ENCODE results near the gene MAP3K4. TPM values are rescaled to one million over a fixed set of nuclear protein-coding genes. Genes with fewer than 3 reads are reported as not detected.

The MAP3K4 gene
- total RNA-seq, 1 experiment from 2014 or later: 24.5 TPM

DNA sequence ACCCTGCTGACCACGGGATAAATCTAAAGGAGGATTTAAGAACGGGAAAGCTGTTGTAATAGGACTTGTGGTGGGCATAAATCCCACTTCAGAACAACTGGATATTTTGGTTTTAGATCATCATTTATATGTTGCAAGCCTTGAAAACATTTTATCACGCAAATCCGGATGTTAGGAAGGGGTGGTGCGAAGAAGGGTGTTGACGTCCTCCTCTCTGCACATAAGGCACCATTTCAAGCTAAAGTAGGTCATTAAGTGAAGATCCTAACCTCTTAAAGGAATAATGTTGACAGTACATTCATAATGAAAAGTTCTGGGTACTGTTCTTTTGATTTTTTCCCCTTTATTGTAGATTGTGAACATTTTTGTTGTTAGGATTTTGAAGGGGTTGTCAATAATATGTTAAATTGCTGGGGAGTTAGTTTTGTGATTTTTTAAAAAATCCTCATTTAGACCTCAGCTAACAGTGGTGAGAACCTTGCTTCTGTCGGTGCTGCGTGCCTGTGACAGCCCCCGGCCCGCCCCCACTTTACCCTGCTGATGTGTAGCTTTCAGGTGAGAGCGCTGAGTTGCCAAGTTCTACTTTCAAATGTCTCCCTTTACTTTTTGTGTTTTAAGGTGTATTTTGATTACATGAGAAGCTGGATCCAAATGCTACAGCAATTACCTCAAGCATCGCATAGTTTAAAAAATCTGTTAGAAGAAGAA is 88.8 kb downstream of the MAP3K4 start:
- no peak for DNase-seq (ENCODE audit: low read depth)

DNA sequence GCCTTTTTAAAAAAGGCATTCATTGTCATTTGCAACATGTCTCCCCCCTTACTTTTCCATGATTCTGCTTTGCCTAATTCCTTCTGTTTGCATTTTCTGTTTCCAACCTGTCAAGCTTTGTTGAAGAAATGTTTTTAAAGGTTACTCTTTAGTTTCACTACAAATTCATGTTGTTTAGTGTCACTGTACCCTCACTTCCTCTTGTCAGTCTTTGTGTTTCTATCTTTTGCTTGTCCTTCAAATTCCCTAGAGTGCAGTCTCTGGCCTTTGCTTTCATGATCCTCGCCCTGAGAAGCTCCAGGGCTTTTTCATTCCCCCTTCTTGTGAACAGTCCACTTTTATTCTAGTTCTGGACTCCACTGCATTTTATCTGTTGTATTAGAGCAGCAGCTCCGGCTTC is 90.6 kb downstream of the MAP3K4 start:
- DNase-seq (ENCODE audit: low read depth): no peak

DNA sequence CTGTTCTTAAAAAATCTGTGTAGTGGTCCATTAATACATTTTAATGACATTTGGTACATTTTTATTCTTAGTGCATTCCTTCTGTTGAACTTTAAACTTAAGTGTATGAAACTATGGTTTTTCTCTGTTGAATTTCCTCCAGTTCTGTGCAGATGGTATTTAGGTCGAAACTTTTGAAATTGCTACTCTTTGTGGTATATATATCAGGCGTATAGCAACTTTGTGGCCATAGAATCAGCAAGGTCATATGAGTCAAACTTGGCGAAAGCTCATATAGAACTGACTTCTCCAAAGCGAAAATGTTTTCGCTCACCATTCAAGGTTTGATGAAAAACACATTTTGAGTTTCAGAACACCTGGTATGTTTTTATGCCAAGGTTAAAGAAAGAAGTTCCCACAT is 93.7 kb downstream of the MAP3K4 start:
- no peak for DNase-seq (ENCODE audit: low read depth)

DNA sequence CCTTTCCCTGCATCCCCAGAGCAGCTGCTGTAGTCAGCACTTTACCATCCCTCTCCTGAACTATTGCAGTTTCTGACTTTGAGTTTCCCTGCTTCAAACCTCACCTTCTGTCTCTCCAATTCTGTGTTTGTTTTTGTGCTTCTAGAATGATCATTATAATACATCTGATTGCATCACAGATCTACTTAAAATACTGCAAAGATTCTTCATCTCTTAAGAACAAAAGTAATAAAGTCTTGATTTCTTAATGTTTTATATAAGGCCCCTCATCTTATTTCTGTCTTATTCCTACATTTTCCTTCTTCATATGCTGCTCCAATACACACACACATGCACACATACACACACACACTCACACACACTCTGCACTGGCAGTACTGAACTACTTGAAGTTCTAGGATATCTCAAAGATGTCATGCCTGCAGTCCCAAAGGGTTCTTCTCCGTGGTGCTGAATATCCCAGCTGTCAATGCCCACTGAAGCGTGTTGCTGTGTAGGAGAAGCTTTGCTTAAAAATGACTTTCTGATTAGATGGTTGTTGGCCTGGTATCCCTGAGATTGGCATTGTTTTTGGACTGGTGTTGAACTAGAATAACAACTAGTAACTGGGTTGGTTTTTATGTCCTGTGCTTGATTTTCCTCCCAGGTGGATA is 97.2 kb downstream of the MAP3K4 start:
- no peak for DNase-seq (ENCODE audit: low read depth)

DNA sequence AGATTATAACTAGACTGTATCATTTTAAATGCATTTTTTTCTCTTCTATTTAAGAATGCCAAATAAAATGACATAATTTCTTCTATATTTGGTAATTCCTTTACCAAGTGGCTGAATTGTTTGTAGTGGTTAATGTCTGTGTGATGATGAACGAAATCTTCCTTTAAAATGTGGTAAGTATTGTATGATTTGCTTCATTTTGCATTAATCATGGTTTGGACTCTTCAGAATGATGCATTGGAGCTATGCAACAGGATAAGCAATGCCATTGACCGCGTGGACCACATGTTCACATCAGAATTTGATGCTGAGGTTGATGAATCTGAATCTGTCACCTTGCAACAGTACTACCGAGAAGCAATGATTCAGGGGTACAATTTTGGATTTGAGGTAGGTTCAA is 99.6 kb downstream of the MAP3K4 start:
- no peak for DNase-seq (ENCODE audit: low read depth)

DNA sequence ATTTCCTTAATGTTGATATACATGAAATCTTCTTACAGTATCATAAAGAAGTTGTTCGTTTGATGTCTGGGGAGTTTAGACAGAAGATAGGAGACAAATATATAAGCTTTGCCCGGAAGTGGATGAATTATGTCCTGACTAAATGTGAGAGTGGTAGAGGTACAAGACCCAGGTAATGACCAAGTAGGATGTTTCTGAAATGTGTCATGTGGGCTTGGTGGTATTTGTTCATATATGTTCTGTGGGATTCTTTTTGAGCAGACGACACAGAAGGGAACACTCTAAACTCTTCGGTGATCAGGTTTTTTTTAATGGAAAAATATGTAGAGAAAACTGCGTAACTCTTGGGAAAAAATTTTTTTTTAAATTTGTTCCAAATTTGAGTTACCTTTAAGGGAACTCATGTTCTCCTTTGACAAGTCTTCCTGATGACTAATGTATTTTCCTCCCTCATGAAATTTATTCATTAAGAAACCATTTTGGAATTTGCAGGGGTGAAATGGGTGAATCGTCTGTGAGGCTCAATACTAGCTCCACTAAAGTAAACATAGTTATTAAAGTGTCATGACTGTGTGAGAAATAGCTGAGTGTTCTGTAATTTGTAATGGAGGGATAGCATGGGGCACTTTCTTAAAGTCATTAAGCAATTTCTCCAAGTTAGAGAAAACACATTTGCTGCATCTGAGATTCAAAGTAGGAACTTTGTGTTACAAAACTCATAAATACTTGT is 100.6 kb downstream of the MAP3K4 start:
- peak; percentile 19 for DNase-seq (ENCODE audit: low read depth)

DNA sequence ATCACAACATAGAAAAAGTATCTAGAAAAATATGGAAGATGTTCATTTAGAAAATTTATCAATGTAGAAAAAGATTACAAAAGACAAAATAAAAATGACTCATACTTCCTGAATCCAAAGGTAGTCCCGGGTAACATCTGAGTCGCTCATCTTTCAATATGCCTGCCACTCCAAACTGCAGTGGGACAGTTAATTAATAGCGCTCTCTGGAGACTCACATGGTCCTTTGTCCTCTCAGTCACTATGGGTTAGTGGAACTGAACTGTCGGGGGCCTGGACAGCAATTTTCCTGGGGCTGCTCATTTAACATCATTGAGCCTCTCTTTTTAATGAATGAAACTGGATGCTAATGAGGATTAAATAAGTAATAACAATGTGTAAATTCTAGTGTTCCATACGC is 103.4 kb downstream of the MAP3K4 start:
- DNase-seq (ENCODE audit: low read depth): peak; percentile 41

DNA sequence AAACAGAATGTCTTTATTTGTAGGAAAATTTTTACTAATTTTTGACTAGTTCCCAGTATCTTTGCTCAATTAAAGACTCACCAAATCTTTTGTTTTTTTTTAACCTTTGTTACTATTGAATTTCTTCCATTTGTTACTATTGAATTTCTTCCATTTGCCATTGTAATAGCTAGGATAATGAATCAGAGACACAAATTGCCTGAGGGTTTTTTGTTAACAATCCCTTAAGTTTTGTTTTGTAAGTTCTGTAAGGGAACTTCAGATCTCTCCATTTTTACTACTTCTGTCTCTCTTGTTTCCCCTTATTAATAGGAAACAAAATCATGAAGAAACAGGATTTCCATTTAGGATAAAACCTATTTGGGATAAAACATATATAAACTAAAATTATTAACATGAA is 104.3 kb downstream of the MAP3K4 start:
- no peak for DNase-seq (ENCODE audit: low read depth)

DNA sequence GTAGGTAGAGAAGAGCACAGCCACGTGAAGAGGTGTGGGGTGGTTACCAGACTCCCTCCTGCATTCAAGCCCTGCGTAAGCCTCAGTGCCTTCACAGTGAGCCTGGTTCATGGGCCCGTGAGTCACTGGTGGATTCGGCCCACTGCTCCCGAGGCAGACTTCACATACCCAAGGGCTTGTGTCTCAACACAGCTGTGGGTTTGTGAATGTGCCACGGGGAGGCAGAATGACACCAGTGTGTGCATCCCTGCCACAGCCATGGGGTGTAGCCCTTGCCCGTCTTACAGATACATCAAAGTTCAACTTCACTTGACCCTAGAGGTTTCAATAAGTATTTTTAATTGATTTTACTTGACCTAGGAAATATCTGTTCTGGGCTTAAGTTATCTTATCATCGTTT is 108.5 kb downstream of the MAP3K4 start:
- DNase-seq (ENCODE audit: low read depth): no peak

DNA sequence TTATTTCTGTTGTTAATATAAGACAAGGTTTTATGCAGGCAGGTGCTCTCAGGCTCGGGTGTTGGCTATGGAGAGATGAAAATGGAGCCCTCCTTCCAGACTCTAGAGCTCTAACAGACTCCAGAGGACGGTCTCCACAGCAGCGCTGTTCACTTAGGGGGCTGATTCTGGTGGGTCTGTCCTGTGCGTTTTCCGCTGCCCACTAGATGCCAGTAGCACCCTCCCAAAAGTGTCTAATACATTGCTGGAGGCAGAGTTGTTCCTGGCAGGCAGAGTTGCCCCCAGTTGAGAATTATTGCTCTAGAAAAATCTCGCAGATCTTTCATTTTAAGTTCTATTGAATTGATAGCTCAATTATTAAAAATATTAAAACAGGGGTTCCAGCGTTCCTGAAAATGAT is 109.9 kb downstream of the MAP3K4 start:
- DNase-seq (ENCODE audit: low read depth): no peak

DNA sequence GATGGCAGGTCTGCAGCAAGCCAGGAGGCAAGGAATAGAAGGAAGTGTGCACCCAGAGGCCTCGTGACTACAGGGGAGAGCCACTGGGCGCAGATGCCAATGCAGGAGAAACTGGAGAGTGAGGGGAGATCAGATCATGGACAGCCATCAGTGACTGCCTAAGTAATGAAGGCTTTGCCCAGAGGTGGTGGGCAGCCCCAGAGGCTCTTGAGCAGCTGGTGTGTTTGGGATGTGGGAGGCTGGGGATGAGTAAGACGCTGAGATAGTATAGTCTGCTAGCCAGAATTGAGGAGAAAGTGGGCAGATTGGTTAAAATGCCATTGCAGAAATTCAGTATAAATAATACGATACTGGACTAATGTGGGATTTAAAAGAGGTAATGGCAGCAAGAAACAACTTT is 111.9 kb downstream of the MAP3K4 start:
- DNase-seq (ENCODE audit: low read depth): no peak

DNA sequence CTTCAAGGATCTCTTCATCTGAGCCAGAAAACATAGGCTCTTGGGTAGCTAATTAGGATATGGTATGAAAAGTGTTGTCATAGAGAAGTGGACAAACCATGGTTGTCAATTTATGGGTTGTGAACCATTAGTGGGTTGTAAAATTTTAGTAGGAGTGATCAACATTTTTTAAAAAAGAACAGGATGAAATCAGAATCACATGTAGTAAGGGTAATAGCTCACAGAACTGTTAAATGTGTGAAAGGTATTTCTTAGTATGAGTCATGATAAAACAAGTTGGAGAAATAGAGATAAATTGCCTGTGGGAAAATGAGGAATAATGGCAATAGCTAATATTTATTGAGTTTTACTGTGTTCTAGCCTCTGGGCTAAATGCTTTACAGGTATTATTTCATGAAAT is 113.4 kb downstream of the MAP3K4 start:
- DNase-seq (ENCODE audit: low read depth): no peak

DNA sequence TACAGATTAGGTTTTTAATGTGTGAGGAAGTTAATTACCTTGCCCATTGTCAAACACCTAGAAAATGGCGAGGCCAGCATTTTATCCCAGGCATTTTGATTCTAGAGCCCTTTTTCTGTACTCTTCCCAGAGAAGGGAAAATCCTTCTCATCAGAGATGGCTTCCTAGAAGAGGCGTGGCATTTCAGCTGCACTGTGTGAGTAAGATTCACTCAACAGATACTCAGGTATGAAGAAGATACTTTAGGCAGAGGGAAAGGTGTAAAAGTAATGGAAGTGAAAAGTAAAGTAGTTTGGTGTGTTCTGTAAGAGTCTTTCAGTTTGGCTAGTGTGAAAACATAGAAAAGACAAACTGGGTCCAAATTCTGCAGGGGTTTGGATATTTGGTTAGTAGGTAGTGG is 113.8 kb downstream of the MAP3K4 start:
- DNase-seq (ENCODE audit: low read depth): no peak

DNA sequence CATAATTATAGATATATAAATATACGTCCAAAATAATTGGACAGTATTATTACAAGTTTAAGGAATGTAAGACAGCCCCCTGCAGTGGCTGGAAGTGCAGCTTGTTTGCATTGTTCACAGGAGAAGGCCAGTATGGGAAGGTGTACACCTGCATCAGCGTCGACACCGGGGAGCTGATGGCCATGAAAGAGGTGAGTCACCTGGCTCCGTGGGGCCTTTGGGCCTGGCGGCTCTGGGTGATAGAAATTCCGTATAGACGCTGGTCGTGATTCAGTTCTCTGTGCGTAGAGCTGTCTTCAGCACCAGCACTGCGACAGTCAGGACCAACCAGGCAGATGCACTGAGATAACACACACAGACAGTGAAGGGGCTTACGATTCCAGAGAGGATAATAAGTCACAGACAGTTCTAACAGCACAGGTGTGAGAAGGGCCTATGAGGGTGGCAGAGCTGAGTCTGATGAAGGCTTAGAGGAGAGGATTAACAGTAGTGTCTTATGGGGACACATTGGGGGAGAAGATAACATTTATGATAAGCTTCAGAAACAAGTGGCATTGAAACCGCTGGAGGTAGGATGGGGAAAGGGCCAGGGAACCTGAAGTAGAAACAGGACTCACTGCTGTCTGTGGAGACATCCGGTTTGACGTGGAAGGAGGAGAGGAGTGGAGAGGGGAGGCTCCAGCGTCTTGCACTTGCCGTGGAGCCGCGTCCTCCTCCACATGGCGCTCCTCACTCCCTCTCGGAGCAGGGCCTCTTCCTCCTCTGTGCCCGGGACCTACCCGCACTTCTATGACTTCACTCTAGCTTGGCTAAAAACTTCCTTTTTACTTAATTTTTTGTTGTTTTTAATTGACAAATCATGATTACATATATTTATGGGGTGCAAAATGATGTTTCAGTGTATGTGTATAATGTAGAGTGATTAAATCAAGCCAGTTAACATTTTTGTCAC is 116.5 kb downstream of the MAP3K4 start:
- DNase-seq (ENCODE audit: low read depth): no peak

DNA sequence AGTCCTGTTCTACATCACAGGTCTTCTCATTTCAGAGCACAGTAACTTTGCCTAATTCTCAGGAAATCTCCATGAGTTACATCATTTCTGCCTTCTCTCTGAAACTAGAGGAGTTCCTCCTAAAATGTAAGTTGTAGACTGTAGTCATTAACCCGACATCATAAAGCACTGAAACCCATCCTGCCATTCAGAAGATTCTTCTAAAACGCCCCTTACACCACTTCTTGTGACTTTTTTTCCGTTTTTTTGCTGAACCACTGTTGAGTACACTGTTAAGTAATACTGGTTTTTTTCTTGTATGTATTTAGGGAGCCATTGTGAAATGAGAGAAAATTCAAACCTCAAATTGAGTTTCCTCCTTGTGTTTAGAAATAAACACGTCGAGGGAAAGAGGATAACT is 117.3 kb downstream of the MAP3K4 start:
- DNase-seq (ENCODE audit: low read depth): no peak

DNA sequence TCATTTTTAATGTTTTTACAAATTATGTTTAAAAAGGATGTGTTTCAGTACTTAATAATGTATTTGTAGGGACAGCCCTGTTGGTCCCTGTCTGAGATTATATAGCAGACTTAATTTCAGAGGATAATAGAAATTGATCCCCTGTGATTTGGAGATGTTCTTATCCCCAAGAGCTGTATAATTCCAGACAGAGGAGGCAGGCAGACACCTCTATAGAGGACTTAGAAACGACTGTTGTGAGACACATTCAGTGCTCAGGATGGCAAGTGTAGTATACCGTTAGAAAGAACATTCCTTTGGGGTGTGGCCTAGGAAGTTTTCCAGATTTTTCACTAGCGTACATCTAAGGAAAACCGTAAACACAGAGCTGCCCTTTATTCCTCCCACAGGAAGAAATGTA is 117.8 kb downstream of the MAP3K4 start:
- DNase-seq (ENCODE audit: low read depth): no peak

DNA sequence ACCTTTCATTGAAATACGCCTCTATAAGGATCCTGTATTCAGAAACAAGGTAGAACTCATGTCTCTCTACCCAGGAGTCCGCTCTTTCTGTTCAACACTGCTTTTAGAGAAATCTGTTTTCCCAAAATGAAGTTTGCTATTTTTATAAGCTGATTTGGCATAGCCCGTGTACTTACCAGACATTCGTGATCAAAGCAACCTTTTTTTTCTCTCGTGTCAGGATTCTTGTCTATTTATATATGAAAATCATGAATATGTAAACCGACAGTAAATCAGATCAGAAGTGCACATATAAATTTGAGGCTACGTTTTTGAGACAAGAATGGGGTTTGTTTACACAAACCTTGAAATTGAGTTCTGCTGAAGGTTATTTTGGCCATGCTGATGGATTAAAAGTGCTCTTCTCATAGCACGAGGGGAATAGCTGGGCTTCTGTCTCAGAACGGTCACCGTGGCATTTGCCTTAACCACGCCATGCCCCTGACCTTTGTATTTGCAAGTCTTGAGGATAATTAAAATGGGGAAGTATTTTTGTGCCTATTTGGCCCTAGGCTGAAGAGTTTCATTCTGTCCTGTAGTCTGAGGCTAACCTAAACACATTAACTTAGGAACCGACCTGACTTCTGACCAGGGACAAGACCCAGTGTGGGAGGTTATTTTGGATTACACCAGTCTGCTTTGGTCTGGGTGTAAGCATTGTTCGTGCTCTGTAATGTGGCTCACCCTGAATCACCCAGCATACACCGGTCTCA is 118.6 kb downstream of the MAP3K4 start:
- DNase-seq (ENCODE audit: low read depth): no peak

DNA sequence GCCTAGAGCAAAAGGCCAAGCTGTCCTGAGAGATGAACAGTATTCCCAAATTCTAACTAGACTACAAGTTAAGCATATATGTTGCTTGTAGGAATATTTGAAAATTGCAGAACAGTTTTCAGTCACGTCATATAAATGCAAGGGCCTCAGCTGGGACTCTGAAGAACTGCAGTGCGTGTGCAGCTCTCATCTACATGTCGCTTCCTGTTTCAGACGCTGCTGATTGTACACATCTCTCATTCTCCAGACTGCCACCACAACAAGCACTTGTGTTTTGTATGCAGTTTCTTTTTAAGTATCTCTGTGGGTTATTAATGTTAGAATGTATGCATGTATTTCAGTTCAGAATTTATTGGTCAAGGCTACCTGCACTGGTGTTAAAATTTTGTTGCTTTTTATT is 119.7 kb downstream of the MAP3K4 start:
- DNase-seq (ENCODE audit: low read depth): no peak

DNA sequence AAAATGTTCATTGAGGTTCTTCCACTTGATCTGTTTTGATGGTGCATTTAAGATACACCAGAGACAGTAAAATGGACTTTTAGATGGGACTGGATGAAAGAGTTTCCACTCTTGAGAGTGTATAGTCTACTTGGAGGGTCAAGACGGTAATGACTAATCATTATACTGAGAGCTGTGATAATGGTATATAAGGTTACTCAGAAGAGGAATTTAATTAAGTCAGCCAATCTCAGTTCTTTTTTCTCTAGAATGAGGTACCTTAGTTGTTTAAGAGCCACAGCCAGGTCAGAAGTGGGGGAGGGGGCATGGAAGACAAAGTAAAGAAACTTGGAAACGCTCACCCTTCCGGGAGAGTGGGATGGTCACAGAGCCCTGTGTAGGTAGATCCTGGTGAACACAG is 123.9 kb downstream of the MAP3K4 start:
- no peak for DNase-seq (ENCODE audit: low read depth)

DNA sequence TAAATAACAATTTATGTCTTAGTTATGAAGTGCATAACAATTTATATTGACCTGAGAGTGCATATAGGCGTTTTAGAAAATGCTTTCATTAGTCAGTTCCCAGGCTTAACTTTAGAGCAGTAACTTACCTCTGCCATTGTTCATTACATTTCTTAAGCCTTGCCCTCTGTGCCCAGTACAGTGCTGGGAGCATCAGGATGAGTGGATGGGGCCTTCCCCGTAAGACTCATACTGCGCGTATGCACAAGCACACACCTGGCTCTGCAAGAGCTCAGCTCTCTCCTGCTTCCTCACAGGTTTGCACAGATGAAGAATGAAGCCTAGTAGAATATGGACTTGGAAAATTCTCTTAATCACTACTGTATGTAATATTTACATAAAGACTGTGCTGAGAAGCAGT is 125.0 kb downstream of the MAP3K4 start:
- DNase-seq (ENCODE audit: low read depth): no peak

DNA sequence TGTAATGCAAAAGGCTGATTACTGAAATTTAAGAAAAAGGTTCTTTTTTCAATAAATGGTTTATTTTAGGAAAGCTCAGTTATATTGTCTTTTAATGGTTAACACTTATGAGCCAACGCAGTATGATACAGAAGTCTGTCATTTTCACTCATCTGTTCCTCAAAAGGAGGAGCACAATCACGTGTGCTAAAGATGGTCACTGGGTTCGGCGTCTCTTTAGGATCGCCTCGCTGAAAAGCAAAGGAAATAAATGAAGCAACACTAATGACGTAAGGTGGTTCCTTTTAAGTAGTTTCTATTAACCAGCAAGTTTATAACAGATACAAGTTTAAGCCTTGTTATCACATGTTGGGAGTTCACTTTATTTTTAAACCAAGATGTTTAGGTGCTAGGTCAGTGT is 125.7 kb downstream of the MAP3K4 start:
- no peak for DNase-seq (ENCODE audit: low read depth)

Data from HT1080 (cell line).